ENCODE data around the gene CDC34. TPM values are rescaled to one million over a fixed set of nuclear protein-coding genes. Genes with fewer than 3 reads are reported as not detected.

CDC34 gene
- total RNA-seq, 1 experiment from 2014 or later: 80.5 TPM

GRCh38 chr19:519449-519865 lies 12.1 kb upstream of the CDC34 start:
- Histone ChIP-seq H3K4me1 (ENCODE audit: control insufficient read depth, insufficient read depth, low read length) (peaks cover 8% of the 10 kb centered on the region), H3K36me3 (ENCODE audit: control insufficient read depth, insufficient read depth, low read length) (no peaks in the 10 kb centered on the region), H3K27me3 (ENCODE audit: control insufficient read depth, insufficient read depth, low read length) (no peaks in the 10 kb centered on the region), H3K4me3 (ENCODE audit: low read depth in 2 of 2, low read length in 2 of 2) (no peak overlapping the region), H3K27ac (ENCODE audit: low read length) (no peak overlapping the region), H3K9me3 (ENCODE audit: control insufficient read depth, insufficient read depth, low read depth, low read length) (no peaks in the 10 kb centered on the region)
- no TSS peak for BruUV-seq (replicated peaks)
- ATAC-seq (no peak), DNase-seq (ENCODE audit: low read depth, low spot score) (no peak)
- in situ Hi-C loops (cut with HindIII; ENCODE audit: low pct_unique_long_range_greater_than_20kb, low sequenced_read_pairs) (no loop called here), intact Hi-C loops (cut with micrococcal nuclease; ENCODE audit: unreplicated experiment) (no loop called here)
- POLR2A ChIA-PET: interaction anchor here (0.6 kb wide), 1 partner anchor 1308 kb away, joined by 3 read pairs; no protein-coding TSS in a partner anchor
- no peak for TF ChIP-seq SIN3A (IDR thresholded peaks at IDR 0.05; ENCODE audit: borderline replicate concordance, insufficient read depth, low read depth, low read length)
- no peak for TF ChIP-seq TCF7L2 (IDR thresholded peaks at IDR 0.05; ENCODE audit: low read depth, low read length)
- TF ChIP-seq CTCF (IDR thresholded peaks at IDR 0.05): no peak
- TF ChIP-seq POLR2AphosphoS5 (IDR thresholded peaks at IDR 0.05; ENCODE audit: low read depth, low read length): no peak
- TF ChIP-seq, protein P1, sequence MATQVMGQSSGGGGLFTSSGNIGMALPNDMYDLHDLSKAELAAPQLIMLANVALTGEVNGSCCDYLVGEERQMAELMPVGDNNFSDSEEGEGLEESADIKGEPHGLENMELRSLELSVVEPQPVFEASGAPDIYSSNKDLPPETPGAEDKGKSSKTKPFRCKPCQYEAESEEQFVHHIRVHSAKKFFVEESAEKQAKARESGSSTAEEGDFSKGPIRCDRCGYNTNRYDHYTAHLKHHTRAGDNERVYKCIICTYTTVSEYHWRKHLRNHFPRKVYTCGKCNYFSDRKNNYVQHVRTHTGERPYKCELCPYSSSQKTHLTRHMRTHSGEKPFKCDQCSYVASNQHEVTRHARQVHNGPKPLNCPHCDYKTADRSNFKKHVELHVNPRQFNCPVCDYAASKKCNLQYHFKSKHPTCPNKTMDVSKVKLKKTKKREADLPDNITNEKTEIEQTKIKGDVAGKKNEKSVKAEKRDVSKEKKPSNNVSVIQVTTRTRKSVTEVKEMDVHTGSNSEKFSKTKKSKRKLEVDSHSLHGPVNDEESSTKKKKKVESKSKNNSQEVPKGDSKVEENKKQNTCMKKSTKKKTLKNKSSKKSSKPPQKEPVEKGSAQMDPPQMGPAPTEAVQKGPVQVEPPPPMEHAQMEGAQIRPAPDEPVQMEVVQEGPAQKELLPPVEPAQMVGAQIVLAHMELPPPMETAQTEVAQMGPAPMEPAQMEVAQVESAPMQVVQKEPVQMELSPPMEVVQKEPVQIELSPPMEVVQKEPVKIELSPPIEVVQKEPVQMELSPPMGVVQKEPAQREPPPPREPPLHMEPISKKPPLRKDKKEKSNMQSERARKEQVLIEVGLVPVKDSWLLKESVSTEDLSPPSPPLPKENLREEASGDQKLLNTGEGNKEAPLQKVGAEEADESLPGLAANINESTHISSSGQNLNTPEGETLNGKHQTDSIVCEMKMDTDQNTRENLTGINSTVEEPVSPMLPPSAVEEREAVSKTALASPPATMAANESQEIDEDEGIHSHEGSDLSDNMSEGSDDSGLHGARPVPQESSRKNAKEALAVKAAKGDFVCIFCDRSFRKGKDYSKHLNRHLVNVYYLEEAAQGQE (IDR thresholded peaks at IDR 0.05; ENCODE audit: insufficient read depth in 1 of 2, low read depth in 2 of 2, low read length in 1 of 2): no peak
- CTCF ChIA-PET: no interaction called here

DNA sequence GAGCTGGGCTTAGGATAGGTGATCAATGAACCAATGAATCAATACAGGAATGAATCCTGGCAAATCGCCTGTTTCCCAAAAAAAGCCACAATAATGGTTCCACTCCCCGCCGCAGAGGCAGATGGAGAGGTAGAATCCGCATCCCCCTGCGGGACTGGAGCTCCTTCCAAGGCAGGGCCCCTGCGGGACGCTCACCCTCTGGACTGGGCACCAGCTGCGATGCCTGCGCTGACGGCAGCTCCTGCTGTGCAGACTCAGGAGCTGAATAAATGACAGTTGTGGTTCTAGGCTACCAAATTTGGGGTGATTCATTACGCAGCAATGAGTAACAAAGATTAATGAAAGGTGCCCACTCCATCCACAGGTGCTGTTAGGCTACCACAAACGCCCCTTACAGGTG lies 8.8 kb upstream of the CDC34 start:
- no peaks in the 10 kb centered on the region for H3K27me3 ChIP-seq (ENCODE audit: control insufficient read depth, insufficient read depth, low read length)
- no TSS peak for BruUV-seq (replicated peaks)
- ATAC-seq: no peak
- ChIA-PET POLR2A (no interaction called here), CTCF (no interaction called here)
- DNase-seq (ENCODE audit: low read depth, low spot score): no peak
- H3K4me1 ChIP-seq (ENCODE audit: control insufficient read depth, insufficient read depth, low read length): peaks cover 7% of the 10 kb centered on the region; the same call in 1 of the 2 replicates
- H3K27ac ChIP-seq (ENCODE audit: low read length): no peak overlapping the region
- TF ChIP-seq, protein P1 (IDR thresholded peaks at IDR 0.05; ENCODE audit: insufficient read depth in 1 of 2, low read depth in 2 of 2, low read length in 1 of 2): no peak
- TF ChIP-seq POLR2AphosphoS5 (IDR thresholded peaks at IDR 0.05; ENCODE audit: low read depth, low read length): no peak
- TF ChIP-seq CTCF (IDR thresholded peaks at IDR 0.05): no peak
- no peak for TF ChIP-seq SIN3A (IDR thresholded peaks at IDR 0.05; ENCODE audit: borderline replicate concordance, insufficient read depth, low read depth, low read length)
- TF ChIP-seq TCF7L2 (IDR thresholded peaks at IDR 0.05; ENCODE audit: low read depth, low read length): no peak
- intact Hi-C loops (cut with micrococcal nuclease; ENCODE audit: unreplicated experiment) (no loop called here), in situ Hi-C loops (cut with HindIII; ENCODE audit: low pct_unique_long_range_greater_than_20kb, low sequenced_read_pairs) (no loop called here)
- H3K4me3 ChIP-seq (ENCODE audit: low read depth in 2 of 2, low read length in 2 of 2): no peak overlapping the region
- no peaks in the 10 kb centered on the region for H3K9me3 ChIP-seq (ENCODE audit: control insufficient read depth, insufficient read depth, low read depth, low read length)
- no peaks in the 10 kb centered on the region for H3K36me3 ChIP-seq (ENCODE audit: control insufficient read depth, insufficient read depth, low read length)
